SK-N-SH treated with all-trans-retinoic acid at 6 μM for 48 hours (cell line): ENCODE measurements around the gene MXD1.

ENCODE experiments used
- ATAC-seq: fragments of 200-7000 bp; cut with Tn5 transposase; 3 replicates; pipeline ENCODE4 v1.9.1; 2020; ENCODE audit warnings: mild to moderate bottlenecking, moderate library complexity
- ARNTL ChIP-seq: fragments of 450-650 bp; formaldehyde crosslinking; IDR thresholded peaks from 2 replicates; pipeline ENCODE4 v1.5.0; 2020; ENCODE audit warnings: low read depth, mild to moderate bottlenecking, moderate library complexity, borderline replicate concordance
- BACH2 ChIP-seq: fragments of 250-450 bp; sonication (Bioruptor Pico); IDR thresholded peaks from 2 replicates; pipeline ENCODE4 v1.9.0; 2021; ENCODE audit warnings: mild to moderate bottlenecking, borderline replicate concordance
- CSDC2 ChIP-seq: fragments of 250-450 bp; sonication (Bioruptor Pico); IDR thresholded peaks from 2 replicates; pipeline ENCODE4 v1.5.0; 2020; ENCODE audit warnings: mild to moderate bottlenecking, moderate library complexity
- ESRRG ChIP-seq: fragments of 250-450 bp; sonication (Bioruptor Pico); IDR thresholded peaks from 2 replicates; pipeline ENCODE4 v1.6.1; 2021; ENCODE audit warnings: mild to moderate bottlenecking
- GLIS3 ChIP-seq: fragments of 250-450 bp; sonication (Bioruptor Pico); IDR thresholded peaks from 2 replicates; pipeline ENCODE4 v1.5.0; 2020; ENCODE audit warnings: mild to moderate bottlenecking, moderate library complexity
- OSR1 ChIP-seq: fragments of 250-450 bp; sonication (Bioruptor Pico); IDR thresholded peaks from 2 replicates; pipeline ENCODE4 v1.8.0; 2022; ENCODE audit warnings: moderate library complexity, mild to moderate bottlenecking, inconsistent platforms
- PPARA ChIP-seq: fragments of 250-450 bp; sonication (Bioruptor Pico); IDR thresholded peaks from 2 replicates; pipeline ENCODE4 v1.5.0; 2020; ENCODE audit warnings: mild to moderate bottlenecking, borderline replicate concordance
- RARB ChIP-seq: fragments of 250-450 bp; sonication (Bioruptor Pico); IDR thresholded peaks from 2 replicates; pipeline ENCODE4 v1.8.0; 2021; ENCODE audit warnings: mild to moderate bottlenecking, moderate library complexity
- SNAI2 ChIP-seq: fragments of 250-450 bp; sonication (Bioruptor Pico); IDR thresholded peaks from 2 replicates; pipeline ENCODE4 v1.5.0; 2020; ENCODE audit warnings: mild to moderate bottlenecking, moderate library complexity
- TCF4 ChIP-seq: fragments of 250-450 bp; sonication (Bioruptor Pico); IDR thresholded peaks from 2 replicates; pipeline ENCODE4 v1.8.0; 2021; ENCODE audit warnings: mild to moderate bottlenecking, moderate library complexity, borderline replicate concordance
- TOX ChIP-seq: fragments of 250-450 bp; sonication (Bioruptor Pico); IDR thresholded peaks from 2 replicates; pipeline ENCODE4 v1.8.0; 2021; ENCODE audit warnings: mild to moderate bottlenecking, moderate library complexity, borderline replicate concordance
- ZC3H10 ChIP-seq: fragments of 250-450 bp; sonication (Bioruptor Pico); IDR thresholded peaks from 2 replicates; pipeline ENCODE4 v1.5.1; 2021; ENCODE audit warnings: mild to moderate bottlenecking, moderate library complexity
- ZFP3 ChIP-seq: fragments of 250-450 bp; sonication (Bioruptor Pico); IDR thresholded peaks from 2 replicates; pipeline ENCODE4 v1.5.0; 2020; ENCODE audit warnings: mild to moderate bottlenecking, moderate library complexity
- ZFP30 ChIP-seq: fragments of 450-650 bp; formaldehyde crosslinking; IDR thresholded peaks from 2 replicates; pipeline ENCODE4 v1.5.0; 2022; ENCODE audit warnings: mild to moderate bottlenecking, moderate library complexity
- ZNF565 ChIP-seq: fragments of 450-650 bp; formaldehyde crosslinking; conservative IDR thresholded peaks from 2 replicates; pipeline ENCODE4 v1.5.0; 2020; ENCODE audit warnings: low read depth, mild to moderate bottlenecking, moderate library complexity
- ZNF70 ChIP-seq: fragments of 450-650 bp; formaldehyde crosslinking; IDR thresholded peaks from 2 replicates; pipeline ENCODE4 v1.5.0; 2020; ENCODE audit warnings: mild to moderate bottlenecking, moderate library complexity
- ZNF8 ChIP-seq: fragments of 450-650 bp; formaldehyde crosslinking; IDR thresholded peaks from 2 replicates; pipeline ENCODE4 v1.5.0; 2020; ENCODE audit warnings: mild to moderate bottlenecking, moderate library complexity
- TF ChIP-seq, protein P1 (sequence below): fragments of 250-450 bp; sonication (Bioruptor Pico); IDR thresholded peaks from 2 replicates; pipeline ENCODE4 v1.8.0; 2020; ENCODE audit warnings: mild to moderate bottlenecking, moderate library complexity, borderline replicate concordance
- TF ChIP-seq, protein P2 (sequence below): fragments of 250-450 bp; sonication (Bioruptor Pico); IDR thresholded peaks from 2 replicates; pipeline ENCODE4 v1.8.0; 2021; ENCODE audit warnings: low read depth, mild to moderate bottlenecking, moderate library complexity, borderline replicate concordance
- TF ChIP-seq, protein P3 (sequence below): fragments of 250-450 bp; sonication (Bioruptor Pico); IDR thresholded peaks from 2 replicates; pipeline ENCODE4 v1.5.1; 2020; ENCODE audit warnings: low read depth, mild to moderate bottlenecking, moderate library complexity
- TF ChIP-seq, protein P4 (sequence below): fragments of 250-450 bp; sonication (Bioruptor Pico); IDR thresholded peaks from 2 replicates; pipeline ENCODE4 v1.5.1; 2021; ENCODE audit warnings: mild to moderate bottlenecking, moderate library complexity
- TF ChIP-seq, protein P5 (sequence below): fragments of 250-450 bp; sonication (Bioruptor Pico); IDR thresholded peaks from 2 replicates; pipeline ENCODE4 v1.5.0; 2020; ENCODE audit warnings: mild to moderate bottlenecking, moderate library complexity

Gene MXD1

DNA sequence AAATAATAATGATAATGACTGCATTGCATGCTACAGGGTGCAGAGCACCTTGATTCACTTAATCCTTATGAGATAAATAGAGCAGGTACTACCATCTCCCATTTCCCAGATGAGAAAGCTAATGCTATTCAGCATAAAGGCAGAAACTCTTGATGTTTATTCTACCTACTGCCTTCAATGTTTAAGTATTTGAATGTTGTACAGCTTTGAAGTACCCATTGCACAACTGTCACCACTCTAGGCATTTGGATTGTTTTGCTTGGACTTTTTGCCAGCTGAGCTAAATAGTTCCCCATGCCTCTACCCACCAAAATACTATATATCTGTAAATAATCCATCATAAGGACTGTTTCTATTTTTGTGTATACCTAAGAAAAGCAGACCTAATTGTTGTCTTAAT is 7.7 kb upstream of the MXD1 start:
- ATAC-seq = no peak
- TF ChIP-seq ZFP3 (CRISPR knock-in tag) = no peak
- TF ChIP-seq, protein P1, sequence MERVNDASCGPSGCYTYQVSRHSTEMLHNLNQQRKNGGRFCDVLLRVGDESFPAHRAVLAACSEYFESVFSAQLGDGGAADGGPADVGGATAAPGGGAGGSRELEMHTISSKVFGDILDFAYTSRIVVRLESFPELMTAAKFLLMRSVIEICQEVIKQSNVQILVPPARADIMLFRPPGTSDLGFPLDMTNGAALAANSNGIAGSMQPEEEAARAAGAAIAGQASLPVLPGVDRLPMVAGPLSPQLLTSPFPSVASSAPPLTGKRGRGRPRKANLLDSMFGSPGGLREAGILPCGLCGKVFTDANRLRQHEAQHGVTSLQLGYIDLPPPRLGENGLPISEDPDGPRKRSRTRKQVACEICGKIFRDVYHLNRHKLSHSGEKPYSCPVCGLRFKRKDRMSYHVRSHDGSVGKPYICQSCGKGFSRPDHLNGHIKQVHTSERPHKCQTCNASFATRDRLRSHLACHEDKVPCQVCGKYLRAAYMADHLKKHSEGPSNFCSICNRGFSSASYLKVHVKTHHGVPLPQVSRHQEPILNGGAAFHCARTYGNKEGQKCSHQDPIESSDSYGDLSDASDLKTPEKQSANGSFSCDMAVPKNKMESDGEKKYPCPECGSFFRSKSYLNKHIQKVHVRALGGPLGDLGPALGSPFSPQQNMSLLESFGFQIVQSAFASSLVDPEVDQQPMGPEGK (CRISPR knock-in tag) = no peak
- no peak for TF ChIP-seq ZNF70 (CRISPR knock-in tag)
- no peak for TF ChIP-seq TCF4 (CRISPR knock-in tag)
- TF ChIP-seq BACH2 (CRISPR knock-in tag) = no peak
- no peak for TF ChIP-seq CSDC2
- TF ChIP-seq OSR1 (CRISPR knock-in tag) = no peak
- no peak for TF ChIP-seq GLIS3 (CRISPR knock-in tag)
- TF ChIP-seq SNAI2 (CRISPR knock-in tag) = no peak
- no peak for TF ChIP-seq ZC3H10
- no peak for TF ChIP-seq ARNTL
- no peak for TF ChIP-seq ZNF565 (CRISPR knock-in tag)
- no peak for TF ChIP-seq ESRRG (CRISPR knock-in tag)
- TF ChIP-seq, protein P2, sequence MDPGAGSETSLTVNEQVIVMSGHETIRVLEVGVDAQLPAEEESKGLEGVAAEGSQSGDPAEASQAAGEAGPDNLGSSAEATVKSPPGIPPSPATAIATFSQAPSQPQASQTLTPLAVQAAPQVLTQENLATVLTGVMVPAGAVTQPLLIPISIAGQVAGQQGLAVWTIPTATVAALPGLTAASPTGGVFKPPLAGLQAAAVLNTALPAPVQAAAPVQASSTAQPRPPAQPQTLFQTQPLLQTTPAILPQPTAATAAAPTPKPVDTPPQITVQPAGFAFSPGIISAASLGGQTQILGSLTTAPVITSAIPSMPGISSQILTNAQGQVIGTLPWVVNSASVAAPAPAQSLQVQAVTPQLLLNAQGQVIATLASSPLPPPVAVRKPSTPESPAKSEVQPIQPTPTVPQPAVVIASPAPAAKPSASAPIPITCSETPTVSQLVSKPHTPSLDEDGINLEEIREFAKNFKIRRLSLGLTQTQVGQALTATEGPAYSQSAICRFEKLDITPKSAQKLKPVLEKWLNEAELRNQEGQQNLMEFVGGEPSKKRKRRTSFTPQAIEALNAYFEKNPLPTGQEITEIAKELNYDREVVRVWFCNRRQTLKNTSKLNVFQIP = no peak
- TF ChIP-seq TOX (CRISPR knock-in tag) = no peak
- TF ChIP-seq ZNF8 (CRISPR knock-in tag) = no peak
- no peak for TF ChIP-seq ZFP30 (CRISPR knock-in tag)
- TF ChIP-seq RARB (CRISPR knock-in tag) = no peak
- TF ChIP-seq, protein P3, sequence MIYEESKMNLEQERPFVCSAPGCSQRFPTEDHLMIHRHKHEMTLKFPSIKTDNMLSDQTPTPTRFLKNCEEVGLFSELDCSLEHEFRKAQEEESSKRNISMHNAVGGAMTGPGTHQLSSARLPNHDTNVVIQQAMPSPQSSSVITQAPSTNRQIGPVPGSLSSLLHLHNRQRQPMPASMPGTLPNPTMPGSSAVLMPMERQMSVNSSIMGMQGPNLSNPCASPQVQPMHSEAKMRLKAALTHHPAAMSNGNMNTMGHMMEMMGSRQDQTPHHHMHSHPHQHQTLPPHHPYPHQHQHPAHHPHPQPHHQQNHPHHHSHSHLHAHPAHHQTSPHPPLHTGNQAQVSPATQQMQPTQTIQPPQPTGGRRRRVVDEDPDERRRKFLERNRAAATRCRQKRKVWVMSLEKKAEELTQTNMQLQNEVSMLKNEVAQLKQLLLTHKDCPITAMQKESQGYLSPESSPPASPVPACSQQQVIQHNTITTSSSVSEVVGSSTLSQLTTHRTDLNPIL = no peak

DNA sequence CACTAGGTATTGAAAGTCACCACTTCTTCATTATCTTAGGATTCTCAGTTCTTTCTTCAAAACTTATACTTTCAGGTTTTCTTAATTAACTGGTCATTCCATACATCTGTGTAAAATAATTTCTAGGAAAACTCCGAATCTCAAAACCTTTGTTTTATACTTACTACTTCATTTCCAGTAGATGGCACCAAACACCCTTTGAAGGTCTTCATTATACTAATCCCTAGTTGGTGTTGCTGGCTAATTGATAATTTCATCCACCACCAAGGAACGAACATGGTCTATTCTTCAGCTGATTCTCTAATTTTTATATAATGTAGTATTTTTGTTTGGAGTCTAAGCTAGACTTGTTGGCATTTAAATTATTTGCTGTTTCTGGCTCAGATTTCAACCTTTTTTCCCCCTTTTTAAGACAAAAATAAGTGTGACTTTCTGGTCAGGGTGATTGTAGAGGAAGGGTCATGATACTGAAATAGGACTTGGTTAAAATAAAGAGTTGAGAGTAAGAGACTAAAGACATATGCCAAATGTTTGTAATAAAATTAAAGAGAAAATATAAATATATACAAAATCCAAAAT is 2.8 kb upstream of the MXD1 start:
- ATAC-seq = no peak
- TF ChIP-seq PPARA (CRISPR knock-in tag) = no peak
- TF ChIP-seq ZC3H10 = no peak
- TF ChIP-seq ARNTL = no peak
- TF ChIP-seq BACH2 (CRISPR knock-in tag) = no peak
- no peak for TF ChIP-seq OSR1 (CRISPR knock-in tag)
- TF ChIP-seq, protein P1 (CRISPR knock-in tag) = no peak
- no peak for TF ChIP-seq ZFP3 (CRISPR knock-in tag)
- no peak for TF ChIP-seq ZNF70 (CRISPR knock-in tag)
- no peak for TF ChIP-seq ESRRG (CRISPR knock-in tag)
- no peak for TF ChIP-seq TOX (CRISPR knock-in tag)
- TF ChIP-seq, protein P4, sequence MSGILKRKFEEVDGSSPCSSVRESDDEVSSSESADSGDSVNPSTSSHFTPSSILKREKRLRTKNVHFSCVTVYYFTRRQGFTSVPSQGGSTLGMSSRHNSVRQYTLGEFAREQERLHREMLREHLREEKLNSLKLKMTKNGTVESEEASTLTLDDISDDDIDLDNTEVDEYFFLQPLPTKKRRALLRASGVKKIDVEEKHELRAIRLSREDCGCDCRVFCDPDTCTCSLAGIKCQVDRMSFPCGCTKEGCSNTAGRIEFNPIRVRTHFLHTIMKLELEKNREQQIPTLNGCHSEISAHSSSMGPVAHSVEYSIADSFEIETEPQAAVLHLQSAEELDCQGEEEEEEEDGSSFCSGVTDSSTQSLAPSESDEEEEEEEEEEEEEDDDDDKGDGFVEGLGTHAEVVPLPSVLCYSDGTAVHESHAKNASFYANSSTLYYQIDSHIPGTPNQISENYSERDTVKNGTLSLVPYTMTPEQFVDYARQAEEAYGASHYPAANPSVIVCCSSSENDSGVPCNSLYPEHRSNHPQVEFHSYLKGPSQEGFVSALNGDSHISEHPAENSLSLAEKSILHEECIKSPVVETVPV (CRISPR knock-in tag) = no peak
- TF ChIP-seq, all 23 proteins: peak for 0

DNA sequence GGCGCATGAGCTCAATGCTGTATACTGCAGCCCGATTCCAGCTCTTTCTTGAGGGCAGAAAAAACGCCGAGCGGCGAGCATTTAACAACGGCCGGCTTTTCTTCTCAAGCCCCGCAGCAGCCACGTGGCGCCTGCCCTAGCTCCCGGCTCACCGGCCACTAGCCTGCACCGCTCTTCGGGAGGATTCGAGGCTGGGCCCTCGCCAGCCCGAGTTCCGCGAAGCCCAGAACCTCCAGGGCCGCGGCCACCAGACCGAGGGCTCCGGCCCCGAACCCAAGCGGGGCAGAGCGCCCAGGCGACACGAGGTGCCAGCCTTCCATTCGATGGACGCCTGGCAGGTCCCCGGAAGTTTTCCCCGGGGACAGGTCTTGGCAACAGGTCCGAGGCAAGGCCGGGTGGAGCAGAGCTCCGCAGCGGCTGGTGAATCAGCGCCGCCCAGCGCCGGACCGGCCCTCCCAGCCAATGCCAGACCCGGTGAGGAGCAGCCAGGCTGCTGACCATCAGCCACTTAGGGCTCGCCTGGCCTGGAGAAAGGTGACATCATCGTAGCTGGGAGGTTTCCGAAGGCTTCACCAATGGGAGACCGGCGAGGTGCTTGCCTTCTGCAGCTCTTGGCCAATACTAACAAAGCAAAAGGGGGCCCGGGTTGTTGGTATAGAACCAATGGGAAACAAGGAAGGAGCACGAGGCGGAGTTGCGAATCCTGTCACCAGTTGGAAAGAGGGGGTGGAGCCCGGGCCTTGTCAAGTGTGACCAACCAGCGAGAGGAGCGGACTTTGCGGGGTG is 552 bp upstream of the MXD1 start:
- peak; percentile 94 for ATAC-seq
- TF ChIP-seq, protein P5, sequence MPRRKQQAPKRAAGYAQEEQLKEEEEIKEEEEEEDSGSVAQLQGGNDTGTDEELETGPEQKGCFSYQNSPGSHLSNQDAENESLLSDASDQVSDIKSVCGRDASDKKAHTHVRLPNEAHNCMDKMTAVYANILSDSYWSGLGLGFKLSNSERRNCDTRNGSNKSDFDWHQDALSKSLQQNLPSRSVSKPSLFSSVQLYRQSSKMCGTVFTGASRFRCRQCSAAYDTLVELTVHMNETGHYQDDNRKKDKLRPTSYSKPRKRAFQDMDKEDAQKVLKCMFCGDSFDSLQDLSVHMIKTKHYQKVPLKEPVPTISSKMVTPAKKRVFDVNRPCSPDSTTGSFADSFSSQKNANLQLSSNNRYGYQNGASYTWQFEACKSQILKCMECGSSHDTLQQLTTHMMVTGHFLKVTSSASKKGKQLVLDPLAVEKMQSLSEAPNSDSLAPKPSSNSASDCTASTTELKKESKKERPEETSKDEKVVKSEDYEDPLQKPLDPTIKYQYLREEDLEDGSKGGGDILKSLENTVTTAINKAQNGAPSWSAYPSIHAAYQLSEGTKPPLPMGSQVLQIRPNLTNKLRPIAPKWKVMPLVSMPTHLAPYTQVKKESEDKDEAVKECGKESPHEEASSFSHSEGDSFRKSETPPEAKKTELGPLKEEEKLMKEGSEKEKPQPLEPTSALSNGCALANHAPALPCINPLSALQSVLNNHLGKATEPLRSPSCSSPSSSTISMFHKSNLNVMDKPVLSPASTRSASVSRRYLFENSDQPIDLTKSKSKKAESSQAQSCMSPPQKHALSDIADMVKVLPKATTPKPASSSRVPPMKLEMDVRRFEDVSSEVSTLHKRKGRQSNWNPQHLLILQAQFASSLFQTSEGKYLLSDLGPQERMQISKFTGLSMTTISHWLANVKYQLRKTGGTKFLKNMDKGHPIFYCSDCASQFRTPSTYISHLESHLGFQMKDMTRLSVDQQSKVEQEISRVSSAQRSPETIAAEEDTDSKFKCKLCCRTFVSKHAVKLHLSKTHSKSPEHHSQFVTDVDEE (CRISPR knock-in tag) = peak; percentile 16; the same call in 1 of the 2 replicates
- TF ChIP-seq, protein P2 = 0 out of 2 replicates have a peak, but pooled peaks have one; percentile 66
- TF ChIP-seq ZFP3 (CRISPR knock-in tag) = peak; percentile 74
- TF ChIP-seq TOX (CRISPR knock-in tag) = no peak
- TF ChIP-seq GLIS3 (CRISPR knock-in tag) = peak; percentile 80; the same call in 1 of the 2 replicates
- no peak for TF ChIP-seq BACH2 (CRISPR knock-in tag)
- TF ChIP-seq ZFP30 (CRISPR knock-in tag) = no peak
